Activated naive CD4-positive, alpha-beta T cell treated with anti-CD3 and anti-CD28 coated beads, Interleukin-2, amount 10 ng/mL, durations not matched to agents 7 days and 5 days (primary cell): ENCODE results near the gene IGF1.

ENCODE experiments used
- CTCF ChIA-PET: fragments of 350-600 bp; sonication (Branson Sonifier 250); formaldehyde crosslinking; loops from one replicate; lab custom pipeline; 2021; ENCODE audit warnings: antibody characterized with exemption; lab: Charles Lee
- DNase-seq: peaks from one replicate; pipeline ENCODE4 v3.0.0-alpha.2; 2020
- H3K27ac Mint-ChIP-seq: one replicate; pipeline ENCODE4 v1.8.0; 2021; ENCODE audit warnings: mild to moderate bottlenecking, moderate library complexity, mixed read lengths
- H3K27me3 Mint-ChIP-seq: one replicate; pipeline ENCODE4 v1.8.0; 2021; ENCODE audit warnings: mild to moderate bottlenecking, mixed read lengths
- H3K36me3 Mint-ChIP-seq: one replicate; pipeline ENCODE4 v1.8.0; 2021; ENCODE audit warnings: mixed read lengths
- H3K4me1 Mint-ChIP-seq: one replicate; pipeline ENCODE4 v1.8.0; 2021; ENCODE audit warnings: mixed read lengths
- H3K4me3 Mint-ChIP-seq: one replicate; pipeline ENCODE4 v1.8.0; 2021; ENCODE audit warnings: mild to moderate bottlenecking, moderate library complexity, mixed read lengths
- H3K9me3 Mint-ChIP-seq: one replicate; pipeline ENCODE4 v1.8.0; 2021; ENCODE audit warnings: mixed read lengths

Gene IGF1

DNA sequence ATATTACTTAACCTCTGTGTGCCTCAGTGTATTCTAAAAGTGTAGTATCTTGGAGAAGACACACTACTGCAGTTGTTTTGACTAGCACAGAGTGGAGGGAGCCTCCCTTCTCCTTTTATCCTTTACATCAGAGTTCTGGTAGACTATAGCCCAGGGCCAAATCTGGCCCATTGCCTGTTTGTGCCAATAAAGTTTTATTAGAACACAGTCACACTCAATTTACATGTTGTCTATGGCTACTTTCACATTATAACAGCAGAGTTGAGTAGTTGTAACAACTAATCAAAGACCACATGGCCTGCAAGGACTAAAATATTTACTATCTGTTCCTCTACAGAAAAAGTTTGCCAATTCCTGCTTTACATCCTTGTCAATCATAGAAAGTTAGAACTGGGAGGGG, 27.7 kb upstream of the IGF1 start:
- peaks cover 6% of the 10 kb centered on the region for H3K4me1 Mint-ChIP-seq
- DNase-seq: no peak
- no peak overlapping the region for H3K27ac Mint-ChIP-seq
- peaks cover 9% of the 10 kb centered on the region for H3K27me3 Mint-ChIP-seq
- H3K9me3 Mint-ChIP-seq: no peaks in the 10 kb centered on the region
- no peak overlapping the region for H3K4me3 Mint-ChIP-seq
- H3K36me3 Mint-ChIP-seq: no peaks in the 10 kb centered on the region
- CTCF ChIA-PET: no interaction called here

DNA sequence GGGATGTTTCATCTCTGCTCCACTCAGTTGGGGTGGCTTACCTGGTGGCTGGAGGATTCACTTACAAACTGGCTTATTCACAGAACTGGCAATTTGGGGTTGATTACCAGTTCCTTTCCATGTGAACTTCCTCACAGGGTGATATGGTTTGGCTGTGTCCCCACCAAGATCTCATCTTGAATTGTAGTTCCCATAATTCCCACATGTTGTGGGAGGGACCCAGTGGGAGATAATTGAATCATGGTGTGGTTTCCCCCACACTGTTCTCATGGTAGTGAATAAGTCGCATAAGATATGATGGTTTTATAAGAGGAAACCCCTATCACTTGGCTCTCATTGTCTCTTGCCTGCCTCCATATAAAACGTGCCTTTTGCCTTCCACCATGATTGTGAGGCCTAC, 26.9 kb upstream of the IGF1 start:
- Mint-ChIP-seq H3K27ac (no peak overlapping the region), H3K4me3 (no peak overlapping the region), H3K36me3 (no peaks in the 10 kb centered on the region), H3K9me3 (no peaks in the 10 kb centered on the region), H3K27me3 (peaks cover 3% of the 10 kb centered on the region), H3K4me1 (peaks cover under 1% of the 10 kb centered on the region)
- no peak for DNase-seq
- CTCF ChIA-PET: no interaction called here

DNA sequence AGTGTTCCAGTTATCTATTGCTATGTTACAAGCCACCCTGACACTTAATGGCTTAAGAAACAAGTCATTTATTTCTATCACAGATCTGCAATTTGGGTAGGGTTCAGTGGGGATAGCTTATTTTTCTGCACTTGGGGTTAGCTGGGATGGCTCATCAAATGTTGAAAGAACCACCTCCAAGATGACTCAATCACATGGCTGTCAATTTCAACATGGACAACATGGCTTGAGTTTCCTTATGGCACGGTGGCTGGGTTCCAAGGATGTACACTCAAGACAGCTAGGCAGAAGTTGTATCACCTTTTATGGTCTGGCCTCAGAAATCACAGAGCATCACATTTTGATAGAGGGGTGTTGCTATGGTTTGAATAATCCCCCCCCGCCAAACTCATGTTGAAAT, 24.5 kb upstream of the IGF1 start:
- Mint-ChIP-seq H3K36me3 (no peaks in the 10 kb centered on the region), H3K4me3 (no peak overlapping the region), H3K27ac (no peak overlapping the region), H3K4me1 (no peaks in the 10 kb centered on the region), H3K9me3 (no peaks in the 10 kb centered on the region), H3K27me3 (peaks cover 11% of the 10 kb centered on the region)
- DNase-seq: no peak
- CTCF ChIA-PET: no interaction called here

DNA sequence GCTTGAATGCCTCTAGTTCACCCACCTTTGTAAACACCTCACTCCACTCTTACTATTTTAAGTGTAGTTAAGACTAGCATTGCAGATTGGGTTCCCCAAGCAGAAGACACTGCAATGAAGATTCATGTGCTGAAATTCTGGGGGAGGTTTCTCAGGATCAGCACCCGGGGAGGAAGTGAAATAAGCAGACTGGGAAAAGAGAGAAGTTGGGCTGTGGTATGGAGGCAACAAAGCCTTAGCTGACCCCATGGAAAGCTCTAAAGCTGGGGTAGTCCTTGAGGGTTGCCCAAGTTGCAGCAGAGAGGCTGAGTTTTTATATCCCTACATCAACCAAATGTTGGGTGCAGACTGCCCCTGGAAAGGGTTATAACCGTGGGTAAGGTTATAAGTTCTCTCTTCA, 23.9 kb upstream of the IGF1 start:
- H3K27ac Mint-ChIP-seq: no peak overlapping the region

DNA sequence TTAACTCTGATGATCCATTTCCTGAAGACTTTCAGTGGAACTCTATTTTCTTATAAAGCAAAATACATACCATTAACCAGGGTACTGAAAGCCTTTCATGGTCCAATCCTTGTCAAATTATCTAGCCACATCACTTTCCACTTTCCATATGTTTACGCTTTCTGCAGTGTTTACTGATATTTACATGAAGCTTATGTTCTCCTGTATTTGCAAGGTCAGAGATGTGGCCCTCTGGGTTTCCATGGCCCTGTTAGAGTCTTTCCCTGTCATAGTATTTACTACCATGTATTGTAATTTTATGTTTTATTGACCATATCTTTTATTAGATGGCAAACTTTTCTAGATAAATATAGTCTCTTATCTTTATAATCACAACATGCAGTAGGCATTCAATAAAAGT, 23.5 kb upstream of the IGF1 start:
- H3K9me3 Mint-ChIP-seq: no peaks in the 10 kb centered on the region
- CTCF ChIA-PET: no interaction called here
- H3K27me3 Mint-ChIP-seq: peaks cover 11% of the 10 kb centered on the region
- no peak for DNase-seq
- H3K4me3 Mint-ChIP-seq: no peak overlapping the region
- no peak overlapping the region for H3K27ac Mint-ChIP-seq
- H3K36me3 Mint-ChIP-seq: no peaks in the 10 kb centered on the region
- no peaks in the 10 kb centered on the region for H3K4me1 Mint-ChIP-seq

More for the DNA sequence above, 23.9 kb upstream of the IGF1 start:
- H3K4me1 Mint-ChIP-seq: no peaks in the 10 kb centered on the region
- no peaks in the 10 kb centered on the region for H3K9me3 Mint-ChIP-seq
- peaks cover 11% of the 10 kb centered on the region for H3K27me3 Mint-ChIP-seq
- CTCF ChIA-PET: no interaction called here
- no peaks in the 10 kb centered on the region for H3K36me3 Mint-ChIP-seq
- DNase-seq: no peak
- H3K4me3 Mint-ChIP-seq: no peak overlapping the region

DNA sequence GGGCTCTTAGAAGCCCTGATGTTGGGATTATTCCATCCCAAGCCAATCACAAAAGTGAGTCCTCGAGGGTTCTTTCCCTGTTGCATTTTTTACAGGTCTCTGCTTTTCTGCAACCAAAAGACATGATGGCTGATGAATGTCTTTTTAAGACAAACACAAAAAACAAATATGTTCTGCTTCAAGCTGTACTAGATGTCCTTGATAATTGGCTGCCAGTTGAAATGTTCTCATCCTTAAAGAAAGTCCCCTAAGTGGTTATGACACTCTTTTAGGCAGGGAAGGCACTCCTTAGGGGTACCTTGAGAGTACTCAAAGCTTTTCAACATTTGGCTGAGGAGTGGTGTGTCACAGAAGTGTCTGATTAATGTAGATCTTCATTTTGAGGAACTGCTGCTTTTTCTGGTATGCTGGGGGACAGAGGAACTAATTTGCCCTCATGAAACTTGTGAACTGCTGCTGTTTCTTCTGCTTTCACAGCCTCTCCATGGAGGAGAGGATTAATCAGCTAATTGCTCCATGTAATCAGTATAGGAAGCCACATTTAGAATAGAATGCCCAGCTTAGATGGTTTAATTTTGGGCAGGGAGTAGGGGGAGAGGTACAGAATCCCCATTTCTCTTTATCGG, 22.8 kb upstream of the IGF1 start:
- H3K27me3 Mint-ChIP-seq: peaks cover 11% of the 10 kb centered on the region
- DNase-seq: no peak
- no peak overlapping the region for H3K27ac Mint-ChIP-seq
- no peaks in the 10 kb centered on the region for H3K36me3 Mint-ChIP-seq
- no peak overlapping the region for H3K4me3 Mint-ChIP-seq
- no peaks in the 10 kb centered on the region for H3K4me1 Mint-ChIP-seq
- CTCF ChIA-PET: no interaction called here
- no peaks in the 10 kb centered on the region for H3K9me3 Mint-ChIP-seq

DNA sequence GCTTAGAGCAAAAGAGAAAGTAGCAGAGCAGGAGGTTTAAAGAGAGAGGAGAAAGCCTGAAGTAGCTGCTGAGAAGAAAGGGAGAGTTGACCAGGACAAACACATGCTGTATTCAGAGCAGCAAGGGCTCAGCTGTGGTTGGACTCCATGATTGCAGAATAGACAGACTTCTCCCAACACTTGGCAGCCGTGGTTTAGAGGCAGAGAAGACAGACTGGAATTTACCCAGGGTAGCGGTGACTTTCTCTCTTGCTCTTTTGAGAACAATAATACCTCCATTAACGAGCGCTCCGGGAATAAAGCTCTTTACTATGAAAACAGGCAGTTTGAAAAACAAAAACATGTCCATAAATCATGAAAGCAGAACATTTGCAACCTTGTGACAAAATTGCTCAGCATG, 21.4 kb upstream of the IGF1 start:
- DNase-seq: no peak
- CTCF ChIA-PET: interaction anchor here (0.5 kb wide), 1 partner anchor 346 kb away, joined by 4 read pairs; no protein-coding TSS in a partner anchor
- Mint-ChIP-seq H3K36me3 (no peaks in the 10 kb centered on the region), H3K9me3 (no peaks in the 10 kb centered on the region), H3K27me3 (peaks cover 11% of the 10 kb centered on the region), H3K4me3 (no peak overlapping the region), H3K27ac (no peak overlapping the region), H3K4me1 (no peaks in the 10 kb centered on the region)

DNA sequence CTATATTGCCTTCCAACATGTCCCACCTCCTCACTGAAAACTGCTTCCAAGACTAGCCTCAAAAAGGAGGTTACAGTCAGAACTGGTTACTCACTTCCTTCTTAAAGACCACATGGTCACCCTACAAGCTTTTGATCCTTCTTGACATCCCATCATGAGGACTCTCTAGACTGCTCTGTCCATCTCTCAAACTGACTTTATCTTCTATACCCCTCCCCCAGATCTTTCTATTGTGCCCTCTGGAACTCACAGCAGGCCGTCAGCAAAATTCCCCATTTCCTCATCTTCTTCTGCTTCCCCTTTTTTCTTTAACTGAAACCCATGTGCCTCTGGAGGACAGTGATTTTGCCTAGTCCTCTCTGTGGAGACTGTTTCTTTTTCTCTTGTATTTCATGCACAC, 18.1 kb upstream of the IGF1 start:
- Mint-ChIP-seq H3K4me1 (no peaks in the 10 kb centered on the region), H3K4me3 (no peak overlapping the region), H3K27me3 (peaks cover 17% of the 10 kb centered on the region), H3K27ac (no peak overlapping the region), H3K9me3 (no peaks in the 10 kb centered on the region), H3K36me3 (no peaks in the 10 kb centered on the region)
- DNase-seq: no peak
- CTCF ChIA-PET: no interaction called here

DNA sequence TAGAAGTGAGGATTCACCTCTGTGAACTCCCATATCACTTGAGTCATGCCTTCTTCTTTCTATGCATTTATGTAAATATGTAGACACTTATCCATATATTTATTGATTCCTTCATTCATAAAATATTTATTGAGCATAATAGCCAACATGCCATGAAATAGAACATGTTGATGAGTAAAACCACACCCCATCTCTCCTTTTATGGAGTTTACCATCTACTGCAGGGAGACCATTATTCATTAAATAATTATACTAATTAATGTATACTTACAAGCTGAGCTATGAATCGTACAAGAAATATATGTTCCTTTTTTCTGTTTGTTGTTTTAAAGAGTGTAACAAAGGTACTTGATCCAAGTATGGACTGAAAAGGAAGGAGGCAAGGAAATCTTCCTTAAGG, 17.4 kb upstream of the IGF1 start:
- CTCF ChIA-PET: no interaction called here
- no peak overlapping the region for H3K4me3 Mint-ChIP-seq
- H3K27me3 Mint-ChIP-seq: peaks cover 19% of the 10 kb centered on the region
- no peak overlapping the region for H3K27ac Mint-ChIP-seq
- no peaks in the 10 kb centered on the region for H3K9me3 Mint-ChIP-seq
- no peaks in the 10 kb centered on the region for H3K4me1 Mint-ChIP-seq
- no peaks in the 10 kb centered on the region for H3K36me3 Mint-ChIP-seq
- no peak for DNase-seq

DNA sequence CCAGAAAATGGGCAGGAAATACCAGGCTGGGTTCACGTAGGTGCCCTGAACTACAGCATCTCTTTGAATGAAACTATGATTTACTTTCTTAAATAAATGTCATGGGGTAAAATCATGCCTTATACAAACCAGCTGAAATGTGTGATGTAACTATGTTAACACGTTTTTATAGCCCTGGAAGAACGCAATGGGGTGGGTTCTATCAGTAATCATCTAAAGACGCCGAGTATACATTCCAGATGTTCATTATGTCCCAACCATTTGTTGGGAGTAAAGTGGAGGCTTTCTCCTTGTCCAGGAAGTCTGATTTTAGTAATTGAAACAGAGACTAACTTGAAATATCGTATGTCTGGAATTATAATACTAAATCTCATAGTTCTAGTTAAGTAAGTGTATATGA, 16.2 kb upstream of the IGF1 start:
- CTCF ChIA-PET: no interaction called here
- no peak for DNase-seq
- H3K36me3 Mint-ChIP-seq: no peaks in the 10 kb centered on the region
- no peaks in the 10 kb centered on the region for H3K9me3 Mint-ChIP-seq
- H3K27ac Mint-ChIP-seq: no peak overlapping the region
- no peak overlapping the region for H3K4me3 Mint-ChIP-seq
- H3K4me1 Mint-ChIP-seq: no peaks in the 10 kb centered on the region
- H3K27me3 Mint-ChIP-seq: peaks cover 15% of the 10 kb centered on the region

DNA sequence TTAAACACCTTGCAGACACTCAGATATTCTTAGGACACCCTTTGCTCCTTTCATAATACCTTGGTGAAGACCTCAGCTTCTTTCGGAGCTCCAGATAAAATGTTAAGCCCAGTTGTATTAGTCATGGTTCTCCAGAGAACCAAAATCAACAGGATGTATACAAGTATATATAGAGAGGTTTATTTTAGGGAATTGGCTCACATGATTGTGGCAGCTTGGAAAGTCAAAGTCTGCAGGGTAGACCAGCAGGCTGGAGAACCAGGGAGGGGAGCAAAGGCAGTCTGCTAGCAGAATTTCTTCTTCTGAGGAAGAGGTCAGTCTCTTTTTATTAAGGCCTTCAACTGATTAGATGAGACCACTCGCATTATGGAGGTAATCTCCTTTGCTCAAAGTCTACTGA, 6.9 kb upstream of the IGF1 start:
- DNase-seq: no peak
- H3K36me3 Mint-ChIP-seq: no peaks in the 10 kb centered on the region
- no peaks in the 10 kb centered on the region for H3K27me3 Mint-ChIP-seq
- CTCF ChIA-PET: interaction anchor here (0.7 kb wide), 1 partner anchor 15 kb away, joined by 3 read pairs; no protein-coding TSS in a partner anchor
- peaks cover 3% of the 10 kb centered on the region for H3K9me3 Mint-ChIP-seq
- peaks cover 22% of the 10 kb centered on the region for H3K4me1 Mint-ChIP-seq
- no peak overlapping the region for H3K4me3 Mint-ChIP-seq
- no peak overlapping the region for H3K27ac Mint-ChIP-seq

DNA sequence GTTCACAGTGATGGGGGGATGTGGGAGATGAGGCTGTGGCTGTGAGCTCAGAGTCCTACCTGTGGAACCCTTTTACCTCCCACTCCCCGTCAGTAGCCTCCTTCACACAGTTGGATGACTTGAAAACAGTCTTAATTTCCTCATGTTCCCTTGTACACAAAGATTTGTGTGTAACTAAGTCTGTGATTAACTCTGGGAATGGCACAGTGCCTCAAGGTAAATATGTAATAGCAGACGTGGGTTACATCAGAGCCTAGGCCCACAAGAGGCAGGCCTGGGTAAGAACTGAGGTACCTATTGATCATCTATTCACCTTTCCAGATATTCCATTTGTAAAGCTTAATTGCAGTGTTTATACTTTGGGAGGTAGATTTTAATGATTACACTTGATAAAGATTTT, 5.8 kb upstream of the IGF1 start:
- no peak overlapping the region for H3K27ac Mint-ChIP-seq

DNA sequence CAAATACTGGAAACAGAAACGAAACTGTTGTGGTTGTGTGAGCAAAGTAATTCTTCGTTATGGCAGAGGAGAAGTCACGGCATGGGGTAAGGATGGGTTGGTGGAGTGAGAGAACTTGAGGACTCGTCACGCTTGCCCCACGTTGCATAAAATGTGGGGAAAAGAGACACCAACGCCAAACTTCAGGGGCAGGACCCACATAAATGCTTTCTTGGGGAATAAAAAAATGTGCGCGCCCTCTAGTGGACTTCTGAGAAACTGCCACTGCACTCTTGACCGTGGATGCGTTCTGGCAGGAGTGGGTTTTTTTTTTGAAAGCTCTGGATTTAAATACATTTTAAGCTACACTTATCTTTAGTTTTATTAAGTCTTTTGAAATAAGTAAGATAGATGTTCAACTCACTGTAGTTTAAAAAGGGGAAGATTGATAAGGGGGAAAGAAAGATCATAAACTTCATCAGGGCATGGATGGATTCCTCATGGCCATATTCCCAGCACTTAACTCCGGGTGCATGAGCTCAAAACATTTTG, 4.1 kb upstream of the IGF1 start:
- Mint-ChIP-seq H3K4me1 (peaks cover 23% of the 10 kb centered on the region), H3K4me3 (no peak overlapping the region), H3K27ac (peak overlapping the region; percentile 73), H3K27me3 (no peaks in the 10 kb centered on the region), H3K9me3 (no peaks in the 10 kb centered on the region), H3K36me3 (no peaks in the 10 kb centered on the region)
- peak; percentile 68 for DNase-seq
- CTCF ChIA-PET: interaction anchor here (0.8 to 2.7 kb wide), 9 partner anchors 9 to 543 kb away, joined by 3 to 14 read pairs (median 3); no protein-coding TSS in a partner anchor

More for the DNA sequence above, 5.8 kb upstream of the IGF1 start:
- no peaks in the 10 kb centered on the region for H3K36me3 Mint-ChIP-seq
- H3K27me3 Mint-ChIP-seq: no peaks in the 10 kb centered on the region
- no peak overlapping the region for H3K4me3 Mint-ChIP-seq
- DNase-seq: no peak
- H3K9me3 Mint-ChIP-seq: peaks cover 3% of the 10 kb centered on the region
- CTCF ChIA-PET: no interaction called here
- peaks cover 23% of the 10 kb centered on the region for H3K4me1 Mint-ChIP-seq

DNA sequence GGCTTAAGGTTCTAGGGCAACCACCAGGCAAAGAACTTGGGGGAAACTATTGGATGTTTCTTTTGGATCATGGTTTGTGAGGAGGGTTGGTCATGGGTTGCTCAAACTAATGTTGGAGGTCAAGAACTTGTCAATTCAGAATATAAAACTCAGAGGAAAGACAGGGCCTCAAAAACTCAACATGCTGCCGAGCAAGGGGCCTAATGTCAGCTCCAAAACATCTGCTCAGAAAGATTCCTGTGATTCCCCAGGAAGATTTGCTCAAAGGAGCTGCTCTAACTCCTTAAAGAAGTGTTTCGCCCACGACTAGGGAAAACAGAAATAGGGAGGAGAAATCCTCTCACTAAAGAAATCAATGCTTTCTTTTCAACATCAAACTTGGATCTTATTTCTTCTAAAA, 3.7 kb upstream of the IGF1 start:
- peak overlapping the region; percentile 30 for H3K27ac Mint-ChIP-seq
- no peaks in the 10 kb centered on the region for H3K9me3 Mint-ChIP-seq
- DNase-seq: no peak
- H3K27me3 Mint-ChIP-seq: no peaks in the 10 kb centered on the region
- H3K36me3 Mint-ChIP-seq: no peaks in the 10 kb centered on the region
- CTCF ChIA-PET: interaction anchor here (0.8 to 2.7 kb wide), 9 partner anchors 9 to 542 kb away, joined by 3 to 14 read pairs (median 3); no protein-coding TSS in a partner anchor
- no peak overlapping the region for H3K4me3 Mint-ChIP-seq
- peaks cover 23% of the 10 kb centered on the region for H3K4me1 Mint-ChIP-seq

DNA sequence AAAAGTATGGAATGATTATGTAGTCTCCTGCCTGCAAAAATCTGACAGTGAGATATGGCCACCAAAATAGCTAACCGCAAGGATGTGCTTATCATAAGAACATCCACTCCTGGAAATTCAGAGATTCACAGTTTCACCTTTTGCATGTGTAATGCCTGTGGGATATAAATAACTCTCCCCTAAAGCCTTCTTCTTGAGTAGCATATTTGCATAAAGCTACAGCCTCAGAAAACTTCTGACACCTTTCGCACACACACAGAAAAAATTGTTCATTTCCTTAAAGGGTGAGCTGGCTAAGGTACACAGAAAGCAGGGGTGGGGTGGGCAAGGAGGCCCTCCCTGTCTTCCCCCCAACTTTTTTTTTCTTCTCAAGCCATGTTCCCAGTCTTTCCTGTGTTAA, 3.1 kb upstream of the IGF1 start:
- Mint-ChIP-seq H3K27me3 (no peaks in the 10 kb centered on the region), H3K4me1 (peaks cover 23% of the 10 kb centered on the region), H3K9me3 (no peaks in the 10 kb centered on the region), H3K36me3 (no peaks in the 10 kb centered on the region), H3K27ac (peak overlapping the region; percentile 30), H3K4me3 (no peak overlapping the region)
- no peak for DNase-seq
- CTCF ChIA-PET: interaction anchor here (0.8 to 2.7 kb wide), 8 partner anchors 8 to 542 kb away, joined by 3 to 14 read pairs (median 4); no protein-coding TSS in a partner anchor
